GM12891 (cell line): ENCODE measurements around the gene PRMT5.

Experiments
- POLR2A ChIP-seq: IDR thresholded peaks from 2 replicates; pipeline ENCODE4 v1.6.1; 2011; ENCODE audit warnings: low read depth, low read length, control low read depth
- POLR2AphosphoS5 ChIP-seq: IDR thresholded peaks from 2 replicates; pipeline ENCODE4 v1.6.1; 2011; ENCODE audit warnings: low read depth, low read length, control low read depth

DNA sequence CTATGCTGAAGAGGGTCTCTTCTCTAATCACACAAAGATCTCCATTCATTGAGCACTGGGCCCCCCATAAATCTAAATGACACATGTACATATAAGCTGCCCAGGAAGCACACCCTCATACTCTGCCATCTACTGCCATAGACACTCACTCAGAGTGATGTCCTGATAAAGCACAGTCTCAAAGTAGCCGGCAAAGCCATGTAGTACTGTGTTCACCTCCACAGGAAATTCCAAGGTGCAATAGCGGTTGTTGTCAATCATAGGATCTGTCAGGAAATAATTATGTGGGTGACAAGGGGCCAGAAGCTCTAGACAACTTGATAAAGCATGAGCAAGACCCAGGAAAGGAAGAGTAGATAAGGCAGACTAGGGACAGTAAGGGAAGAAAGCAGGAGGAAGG lies 6.9 kb downstream of the PRMT5 start:
- TF ChIP-seq POLR2A (no peak), POLR2AphosphoS5 (no peak)
